K562 treated with DMSO at 1 percent for 48 hours (cell line): ENCODE results near the gene CSNK1G3. TPM values are rescaled to one million over a fixed set of nuclear protein-coding genes. Genes with fewer than 3 reads are reported as not detected.

Experiments used
- total RNA-seq: library from RNA; unstranded; fragments of 300-600 nt; gene quantifications from 2 replicates; pipeline ENCODE4 v1.2.3, GENCODE V29; 2022; ENCODE audit warnings: low replicate concordance; ENCODE audit errors: extremely low read depth

The CSNK1G3 gene
- not detected in 2 replicates for total RNA-seq

DNA sequence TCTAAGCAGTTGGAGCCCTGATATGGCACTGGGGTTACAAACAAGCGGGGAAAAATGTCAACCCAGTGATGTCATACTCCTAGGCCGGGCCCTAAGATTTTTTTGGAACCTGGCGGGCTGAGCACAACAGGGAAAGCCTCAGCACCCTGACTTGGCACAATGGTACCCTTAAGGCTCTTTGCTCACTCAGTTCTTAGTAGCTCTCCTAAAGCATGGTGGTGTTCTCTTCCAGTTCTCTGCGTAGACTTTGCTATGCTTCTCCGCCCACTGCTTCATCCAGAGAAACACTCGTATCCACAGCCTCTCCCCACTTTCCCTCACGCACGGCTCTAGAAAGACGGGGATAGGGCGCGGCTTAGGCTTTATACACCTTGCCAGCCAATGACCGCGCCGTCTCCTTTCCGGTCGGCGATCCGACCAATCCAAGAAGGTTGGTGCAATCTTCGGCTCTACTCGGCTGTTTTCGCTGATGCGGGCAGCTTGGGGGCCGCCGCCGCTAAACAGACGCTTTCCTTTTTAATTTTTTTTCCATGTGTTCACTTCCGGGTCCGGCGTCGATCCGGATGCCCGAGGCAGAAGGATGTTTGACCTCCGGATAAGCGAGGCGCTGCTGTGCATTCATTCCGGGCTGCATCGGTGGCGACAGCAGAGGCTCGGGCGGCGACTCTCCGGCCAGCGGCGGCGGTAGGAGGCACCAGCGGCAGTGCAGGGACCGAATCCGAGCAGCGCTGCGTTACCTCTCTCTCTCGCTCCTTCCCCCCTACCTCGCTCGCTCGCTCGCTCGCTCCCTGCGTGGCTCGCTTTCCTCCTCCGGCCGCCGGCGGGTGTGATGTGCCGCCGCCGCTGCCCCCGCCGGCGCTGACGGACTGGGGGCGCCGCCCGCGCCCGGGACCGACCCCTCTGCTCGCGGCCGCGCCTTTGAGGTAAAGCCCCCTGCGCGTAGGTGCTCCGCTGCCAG, at the start of gene CSNK1G3:
Gene CSNK1G3, plus strand, starts transcription at position 530 of the 958 bp plus-strand sequence. CDS start 33,487 bp downstream, outside the sequence.

Other genes with a start within 250 kb of the CSNK1G3 start
- not detected in 2 replicates for gene CEP120, start 88.8 kb upstream of the CSNK1G3 start, total RNA-seq